Gastroesophageal sphincter (tissue), 3 donors: ENCODE data around the gene SH3RF3.
A peak's percentile ranks its signal among the peaks of the same experiment; 100 is the strongest.

Experiments
- POLR2A ChIP-seq, 2 donors: fragments of 450-650 bp; IDR thresholded peaks; one replicate each; pipeline ENCODE4 v1.6.1; 2017; ENCODE audit warnings: antibody characterized with exemption in 2 of 2, mild to moderate bottlenecking in 2 of 2, moderate library complexity in 1 of 2
- TF ChIP-seq, protein P1 (sequence below), 4 experiments: fragments of 200-600 bp in 2 of 4; fragments of 450-650 bp in 2 of 4; sonication (generic) in 1 of 4; IDR thresholded peaks; one replicate each; pipeline ENCODE4 v1.5.1; 2017 to 2019; ENCODE audit warnings: antibody characterized with exemption in 4 of 4, mild to moderate bottlenecking in 2 of 4, moderate library complexity in 2 of 4

DNA sequence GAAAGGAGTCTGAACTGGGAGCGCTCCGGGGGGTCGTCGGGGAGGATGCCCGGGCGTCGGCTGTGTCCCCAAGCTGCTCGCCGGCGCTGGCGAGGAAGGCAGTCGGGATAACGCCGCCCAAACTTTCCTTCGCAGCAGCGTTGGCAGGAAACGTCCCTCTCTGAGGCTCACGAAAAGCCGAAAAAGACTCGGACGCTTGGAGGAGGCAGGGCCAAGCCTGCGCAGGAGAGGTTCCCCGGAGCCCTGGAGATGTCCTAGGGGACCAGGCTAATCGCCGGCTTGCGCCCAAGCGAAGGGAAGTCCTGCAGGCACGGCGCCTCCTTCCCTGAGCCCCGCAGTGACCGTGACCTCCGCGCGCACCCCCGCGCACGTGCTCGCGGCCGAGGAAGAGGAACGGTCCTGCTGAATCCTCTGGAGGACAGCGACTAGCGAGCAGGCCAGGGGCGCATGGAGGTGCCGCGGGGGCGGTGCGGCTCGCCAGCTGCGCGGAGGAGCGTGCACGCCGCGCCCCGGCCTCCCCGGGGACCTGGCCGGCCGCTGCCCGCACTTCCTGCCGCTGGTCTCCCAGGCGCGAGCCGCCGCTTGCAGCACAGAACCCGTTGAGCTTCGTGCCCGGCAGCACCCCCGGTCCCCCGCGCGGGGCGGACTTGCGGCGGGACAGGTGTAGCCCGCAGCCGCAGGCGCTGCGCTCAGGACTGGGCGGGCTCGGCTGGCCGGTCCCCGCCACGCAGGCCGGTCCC is at the start of gene SH3RF3:
- peak in 1 of 2 donors; percentile 10 for TF ChIP-seq POLR2A (IDR thresholded peaks at IDR 0.05)
- TF ChIP-seq, protein P1, sequence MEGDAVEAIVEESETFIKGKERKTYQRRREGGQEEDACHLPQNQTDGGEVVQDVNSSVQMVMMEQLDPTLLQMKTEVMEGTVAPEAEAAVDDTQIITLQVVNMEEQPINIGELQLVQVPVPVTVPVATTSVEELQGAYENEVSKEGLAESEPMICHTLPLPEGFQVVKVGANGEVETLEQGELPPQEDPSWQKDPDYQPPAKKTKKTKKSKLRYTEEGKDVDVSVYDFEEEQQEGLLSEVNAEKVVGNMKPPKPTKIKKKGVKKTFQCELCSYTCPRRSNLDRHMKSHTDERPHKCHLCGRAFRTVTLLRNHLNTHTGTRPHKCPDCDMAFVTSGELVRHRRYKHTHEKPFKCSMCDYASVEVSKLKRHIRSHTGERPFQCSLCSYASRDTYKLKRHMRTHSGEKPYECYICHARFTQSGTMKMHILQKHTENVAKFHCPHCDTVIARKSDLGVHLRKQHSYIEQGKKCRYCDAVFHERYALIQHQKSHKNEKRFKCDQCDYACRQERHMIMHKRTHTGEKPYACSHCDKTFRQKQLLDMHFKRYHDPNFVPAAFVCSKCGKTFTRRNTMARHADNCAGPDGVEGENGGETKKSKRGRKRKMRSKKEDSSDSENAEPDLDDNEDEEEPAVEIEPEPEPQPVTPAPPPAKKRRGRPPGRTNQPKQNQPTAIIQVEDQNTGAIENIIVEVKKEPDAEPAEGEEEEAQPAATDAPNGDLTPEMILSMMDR (IDR thresholded peaks at IDR 0.05): peak in 1 of 4 experiments; percentile 23
